GM10266 (cell line): ENCODE data around the gene CCL1.

Experiments used
- DNase-seq: peaks from one replicate; pipeline ENCODE4 v3.0.0; 2012; ENCODE audit errors: extremely low spot score
- TF ChIP-seq, protein P1 (sequence below): IDR thresholded peaks from 2 replicates; pipeline ENCODE4 v1.5.1; 2012; ENCODE audit warnings: mild to moderate bottlenecking, low read depth; ENCODE audit not compliant: control insufficient read depth, insufficient read depth; ENCODE audit errors: missing control alignments

The CCL1 gene

GRCh38 chr17:34390649-34391048 lies 27.6 kb upstream of the CCL1 start:
- no peak for DNase-seq
- TF ChIP-seq, protein P1, sequence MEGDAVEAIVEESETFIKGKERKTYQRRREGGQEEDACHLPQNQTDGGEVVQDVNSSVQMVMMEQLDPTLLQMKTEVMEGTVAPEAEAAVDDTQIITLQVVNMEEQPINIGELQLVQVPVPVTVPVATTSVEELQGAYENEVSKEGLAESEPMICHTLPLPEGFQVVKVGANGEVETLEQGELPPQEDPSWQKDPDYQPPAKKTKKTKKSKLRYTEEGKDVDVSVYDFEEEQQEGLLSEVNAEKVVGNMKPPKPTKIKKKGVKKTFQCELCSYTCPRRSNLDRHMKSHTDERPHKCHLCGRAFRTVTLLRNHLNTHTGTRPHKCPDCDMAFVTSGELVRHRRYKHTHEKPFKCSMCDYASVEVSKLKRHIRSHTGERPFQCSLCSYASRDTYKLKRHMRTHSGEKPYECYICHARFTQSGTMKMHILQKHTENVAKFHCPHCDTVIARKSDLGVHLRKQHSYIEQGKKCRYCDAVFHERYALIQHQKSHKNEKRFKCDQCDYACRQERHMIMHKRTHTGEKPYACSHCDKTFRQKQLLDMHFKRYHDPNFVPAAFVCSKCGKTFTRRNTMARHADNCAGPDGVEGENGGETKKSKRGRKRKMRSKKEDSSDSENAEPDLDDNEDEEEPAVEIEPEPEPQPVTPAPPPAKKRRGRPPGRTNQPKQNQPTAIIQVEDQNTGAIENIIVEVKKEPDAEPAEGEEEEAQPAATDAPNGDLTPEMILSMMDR, result no peak

DNA sequence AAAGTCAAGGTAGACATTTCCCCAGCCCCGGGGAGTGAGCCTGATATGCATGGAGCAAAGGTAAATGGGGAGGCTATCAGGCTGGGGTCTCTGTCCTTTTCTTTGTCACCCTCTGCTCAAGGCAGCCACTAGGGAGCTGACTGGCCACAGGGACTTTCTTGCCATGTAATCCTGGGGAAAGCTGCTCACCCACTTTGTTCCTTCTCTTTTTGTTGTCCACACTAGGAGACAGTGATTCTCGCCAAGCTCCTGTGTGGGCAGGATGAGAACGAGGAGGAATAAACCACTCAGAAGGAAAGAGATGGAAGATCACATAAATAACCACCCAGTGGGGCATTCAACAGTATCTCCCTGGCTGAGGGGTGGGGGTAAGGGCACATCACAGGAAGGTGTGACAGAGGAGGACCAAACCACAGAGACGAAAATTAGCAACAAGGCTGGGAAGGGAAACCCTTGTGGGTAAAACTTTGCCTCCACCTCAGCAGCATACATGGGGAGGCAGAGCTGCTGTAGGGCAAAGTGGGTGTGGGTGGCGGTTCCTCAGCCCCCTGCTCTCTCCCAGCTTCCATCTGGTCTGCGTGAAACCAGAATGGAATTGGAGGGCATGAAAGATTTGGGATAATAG lies 26.2 kb upstream of the CCL1 start:
- no peak for DNase-seq
- TF ChIP-seq, protein P1, result no peak

- no peak for DNase-seq
- TF ChIP-seq, protein P1, result no peak
Measured at GRCh38 chr17:34387566-34387965, 24.5 kb upstream of the CCL1 start.

GRCh38 chr17:34386697-34387550 lies 23.9 kb upstream of the CCL1 start:
- DNase-seq, result no peak
- TF ChIP-seq, protein P1, result no peak

DNA sequence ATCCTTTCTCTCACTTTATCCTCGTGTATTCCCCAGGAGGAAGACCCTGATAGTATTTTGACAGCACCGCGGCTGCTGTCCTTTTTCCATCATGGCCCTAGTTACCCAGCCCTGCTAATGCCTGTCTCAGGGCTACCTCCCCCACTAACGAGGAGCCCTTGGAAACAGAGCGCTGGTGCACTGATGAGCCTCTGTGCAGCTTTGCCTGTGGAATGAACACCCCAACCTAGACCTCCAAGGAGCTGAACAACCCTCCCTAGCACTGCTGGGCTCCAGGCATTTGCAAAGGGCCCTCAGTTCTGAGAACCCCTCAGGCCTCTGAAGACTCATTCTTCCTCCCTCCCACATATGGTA lies 23.3 kb upstream of the CCL1 start:
- no peak for DNase-seq
- TF ChIP-seq, protein P1, result no peak

GRCh38 chr17:34384822-34385605 lies 22.0 kb upstream of the CCL1 start:
- TF ChIP-seq, protein P1, result no peak
- DNase-seq, result no peak
